PFSK-1 (cell line): ENCODE results near the gene NANS.

Experiments used
- FOXP2 ChIP-seq: optimal IDR thresholded peaks from 2 replicates; pipeline ENCODE3; 2011; ENCODE audit warnings: borderline replicate concordance, control low read depth, inconsistent platforms; ENCODE audit not compliant: insufficient read depth; ENCODE audit errors: extremely low read length, extremely low read depth
- POLR2AphosphoS5 ChIP-seq: IDR thresholded peaks from 2 replicates; pipeline ENCODE4 v1.6.1; 2012; ENCODE audit warnings: low read depth, mild to moderate bottlenecking, control low read depth, low read length, moderate library complexity

GRCh38 chr9:98067184-98067583 is 10.7 kb downstream of the NANS start:
- TF ChIP-seq POLR2AphosphoS5 (no peak), FOXP2 (no peak)
